Right lobe of liver (tissue), 4 donors: Measurements from ENCODE around the gene MAP3K20.

Experiments
- CTCF ChIP-seq, 4 donors: fragments of 200-600 bp in 3 of 4; fragments of 450-650 bp in 1 of 4; IDR thresholded peaks; one replicate each; pipeline versions ENCODE4 v1.5.1 to v1.8.0; 2016 to 2022; ENCODE audit warnings: antibody characterized with exemption in 4 of 4, mild to moderate bottlenecking in 2 of 4
- POLR2A ChIP-seq: fragments of 450-650 bp; IDR thresholded peaks from one replicate; pipeline ENCODE4 v1.6.1; 2017; ENCODE audit warnings: antibody characterized with exemption, mild to moderate bottlenecking
- donor health status: DM: no; HTN: no; CAD: no.
- donor health status: DM: no; HTN: no; CAD: no.
- donor health status: DM: no; HTN: yes; CAD: no.

- no peak for TF ChIP-seq CTCF (IDR thresholded peaks at IDR 0.05)
- TF ChIP-seq POLR2A = no peak
Observed at GRCh38 chr2:173217116-173217840, 141.6 kb downstream of the MAP3K20 start.
